OCI-M2 (cell line): ENCODE results near the gene MMP14.
"Not testable (repeated sequence)": the region's sequence is repeated elsewhere in the genome, so short reads cannot be mapped to it uniquely, and the experiment has no call there.

Experiments
- DNase-seq: peaks from one replicate; lab custom pipeline; 2025; ENCODE audit not compliant: unreplicated experiment; lab: John Stamatoyannopoulos, UW

MMP14 gene

DNA sequence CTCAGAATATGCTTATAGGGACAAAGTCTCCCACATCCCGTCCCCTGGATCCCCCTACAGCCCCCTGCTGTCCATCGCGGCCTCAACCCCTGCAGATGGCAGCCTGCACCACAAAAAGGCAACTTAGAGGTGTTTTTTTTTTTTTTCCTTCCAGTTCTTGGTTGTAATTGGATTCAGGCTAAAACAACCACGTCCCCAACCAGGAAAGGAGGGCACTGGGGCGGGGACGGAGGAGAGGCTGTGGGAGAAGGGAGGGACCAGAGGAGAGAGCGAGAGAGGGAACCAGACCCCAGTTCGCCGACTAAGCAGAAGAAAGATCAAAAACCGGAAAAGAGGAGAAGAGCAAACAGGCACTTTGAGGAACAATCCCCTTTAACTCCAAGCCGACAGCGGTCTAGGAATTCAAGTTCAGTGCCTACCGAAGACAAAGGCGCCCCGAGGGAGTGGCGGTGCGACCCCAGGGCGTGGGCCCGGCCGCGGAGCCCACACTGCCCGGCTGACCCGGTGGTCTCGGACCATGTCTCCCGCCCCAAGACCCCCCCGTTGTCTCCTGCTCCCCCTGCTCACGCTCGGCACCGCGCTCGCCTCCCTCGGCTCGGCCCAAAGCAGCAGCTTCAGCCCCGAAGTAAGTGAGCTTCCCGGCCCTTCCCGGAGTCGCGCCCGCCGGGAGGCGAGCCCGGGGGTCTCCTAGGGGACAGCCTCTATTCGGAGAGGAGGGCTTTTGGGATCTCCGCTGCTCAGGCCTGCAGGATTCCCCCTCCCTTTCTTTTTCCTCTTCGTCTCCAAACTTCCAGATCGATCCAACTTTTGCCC is at the start of gene MMP14:
TSS of gene MMP14 (plus strand) at position 285 of the 813 bp plus-strand sequence. CDS start at position 518, 233 bp downstream.
- DNase-seq: no peak

DNA sequence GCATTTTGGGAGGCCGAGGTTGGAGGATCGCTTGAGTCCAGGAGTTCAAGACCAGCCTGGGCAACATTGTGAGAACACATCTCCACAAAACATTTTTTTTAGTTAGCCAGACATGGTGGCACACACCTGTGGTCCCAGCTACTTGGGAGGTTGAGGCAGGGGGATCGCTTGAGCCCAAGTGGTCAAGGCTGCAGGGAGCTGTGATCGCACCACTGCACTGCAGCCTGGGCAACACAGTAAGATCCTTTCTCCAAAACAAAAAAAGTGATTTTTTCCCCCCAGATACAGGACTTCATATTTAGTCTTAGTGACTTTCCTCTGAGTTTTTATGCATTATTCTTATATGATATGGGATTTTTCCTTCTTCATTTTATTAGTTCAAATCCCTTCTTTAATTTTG is 49.7 kb upstream of the MMP14 start:
- DNase-seq: no peak

DNA sequence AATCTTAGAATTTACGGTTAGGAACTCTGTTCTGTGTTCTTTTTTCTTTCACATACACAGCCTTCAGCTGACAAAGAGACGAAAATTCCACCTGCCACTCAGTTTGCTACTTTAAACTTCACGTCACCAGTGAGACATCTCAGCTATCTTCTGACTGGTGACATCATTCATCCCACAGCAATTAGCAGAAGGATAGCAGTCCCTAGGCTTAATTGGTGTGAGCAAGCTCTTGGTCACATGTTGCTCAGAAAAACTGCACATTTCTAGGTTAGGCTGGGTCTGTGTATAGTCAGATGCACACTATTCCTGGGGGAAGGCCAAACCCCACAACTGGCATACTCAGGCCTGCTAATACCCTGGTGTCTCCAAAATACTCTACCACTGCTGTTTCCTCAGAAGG is 45.1 kb upstream of the MMP14 start:
- no peak for DNase-seq

DNA sequence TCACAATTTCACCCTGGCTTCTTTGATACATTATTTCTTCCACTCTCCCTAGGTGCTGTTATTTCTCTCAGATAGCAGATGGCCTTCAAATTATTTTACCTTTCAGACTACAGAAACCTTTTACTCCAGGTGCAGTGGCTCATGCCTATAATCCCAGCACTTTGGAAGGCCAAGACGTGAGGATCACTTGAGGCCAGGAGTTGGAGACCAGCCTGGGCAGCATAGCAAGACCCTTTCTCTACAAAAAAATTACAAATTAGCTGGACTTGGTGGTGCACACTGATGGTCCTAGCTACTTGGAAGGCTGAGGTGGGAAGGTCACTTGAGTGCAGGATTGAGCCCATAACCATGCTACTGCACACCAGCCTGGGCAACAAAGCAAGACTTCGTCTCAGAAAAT is 44.2 kb upstream of the MMP14 start:
- DNase-seq: no peak

DNA sequence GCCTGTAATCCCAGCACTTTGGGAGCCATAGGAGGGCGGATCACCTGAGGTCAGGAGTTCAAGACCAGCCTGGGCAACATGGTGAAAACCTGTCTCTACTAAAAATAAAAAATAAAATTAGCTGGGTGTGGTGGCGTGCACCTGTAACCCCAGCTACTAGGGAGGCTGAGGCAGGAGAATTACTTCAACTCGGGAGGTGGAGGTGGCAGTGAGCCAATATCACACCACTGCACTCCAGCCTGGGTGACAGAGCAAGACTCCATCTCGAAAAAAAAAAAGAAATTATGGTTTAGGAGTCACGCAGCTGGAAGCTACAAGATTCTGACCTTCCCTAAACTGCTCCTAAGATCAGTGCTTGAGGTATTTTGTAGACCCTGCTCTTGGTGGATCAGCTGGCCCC is 42.8 kb upstream of the MMP14 start:
- not testable (repeated sequence) for DNase-seq

DNA sequence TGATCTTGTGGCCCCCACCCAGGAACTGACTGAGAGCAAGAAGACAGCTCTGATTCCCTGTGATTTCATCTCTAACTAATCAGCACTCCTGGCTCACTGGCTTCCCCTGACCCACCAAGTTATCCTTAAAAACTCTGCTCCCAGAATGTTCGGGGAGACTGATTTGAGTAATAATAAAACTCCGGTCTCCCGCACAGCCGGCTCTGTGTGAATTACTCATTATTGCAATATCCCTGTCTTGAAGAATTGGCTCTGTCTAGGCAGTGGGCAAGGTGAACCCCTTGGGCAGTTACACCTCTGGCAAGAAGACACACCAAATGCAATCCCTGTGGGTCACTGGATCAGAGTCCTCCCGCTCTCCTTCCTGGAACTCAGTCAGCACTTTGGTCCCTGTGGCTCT is 42.4 kb upstream of the MMP14 start:
- DNase-seq: no peak

DNA sequence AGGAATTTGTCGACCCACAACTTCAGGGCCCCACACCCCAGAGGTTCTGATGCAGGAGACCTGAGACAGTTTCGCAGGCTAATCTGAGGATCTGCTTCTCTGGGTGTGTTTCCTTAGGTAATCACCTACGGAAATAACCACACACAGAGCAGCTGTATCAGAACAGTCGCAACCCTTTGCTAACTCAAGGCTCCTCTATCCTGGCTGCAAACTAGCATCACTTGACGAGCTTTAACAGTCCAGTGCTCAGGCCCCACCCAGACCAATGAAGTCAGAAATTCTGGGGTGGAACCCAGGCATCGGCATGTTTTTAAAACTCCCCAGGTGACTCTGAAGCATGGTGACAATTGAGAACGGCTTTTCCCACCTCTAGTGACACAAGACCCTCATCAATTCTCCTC is 41.8 kb upstream of the MMP14 start:
- DNase-seq: no peak

DNA sequence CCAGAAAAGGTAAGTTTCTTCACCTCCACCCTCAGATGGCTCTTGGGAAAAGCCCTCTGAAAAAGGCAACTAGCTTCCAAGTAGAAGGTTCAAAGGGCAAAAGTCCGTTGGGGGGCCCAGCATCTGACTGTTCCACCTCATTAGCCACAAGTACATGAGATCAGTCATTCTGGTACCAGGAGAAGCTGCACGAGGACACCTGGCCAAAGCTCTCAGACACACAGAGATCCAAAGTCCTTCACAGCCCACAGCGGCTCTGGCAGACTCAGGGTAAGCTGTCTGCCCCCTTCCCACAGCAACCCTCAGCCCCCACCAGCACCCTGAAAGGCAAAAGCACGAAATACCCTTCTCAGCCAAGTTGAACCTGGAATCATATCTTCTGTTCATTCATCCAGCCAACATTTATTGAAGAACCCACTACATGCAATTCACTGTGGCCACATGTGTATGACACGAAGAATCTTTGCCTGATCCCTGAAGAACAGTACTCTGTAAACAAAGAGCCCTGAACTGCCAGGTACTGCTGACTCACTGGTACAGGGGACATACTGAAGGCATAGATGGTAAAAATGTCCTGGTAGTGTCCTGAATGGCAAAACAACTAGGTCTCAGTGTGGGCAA is 40.2 kb upstream of the MMP14 start:
- DNase-seq: no peak

DNA sequence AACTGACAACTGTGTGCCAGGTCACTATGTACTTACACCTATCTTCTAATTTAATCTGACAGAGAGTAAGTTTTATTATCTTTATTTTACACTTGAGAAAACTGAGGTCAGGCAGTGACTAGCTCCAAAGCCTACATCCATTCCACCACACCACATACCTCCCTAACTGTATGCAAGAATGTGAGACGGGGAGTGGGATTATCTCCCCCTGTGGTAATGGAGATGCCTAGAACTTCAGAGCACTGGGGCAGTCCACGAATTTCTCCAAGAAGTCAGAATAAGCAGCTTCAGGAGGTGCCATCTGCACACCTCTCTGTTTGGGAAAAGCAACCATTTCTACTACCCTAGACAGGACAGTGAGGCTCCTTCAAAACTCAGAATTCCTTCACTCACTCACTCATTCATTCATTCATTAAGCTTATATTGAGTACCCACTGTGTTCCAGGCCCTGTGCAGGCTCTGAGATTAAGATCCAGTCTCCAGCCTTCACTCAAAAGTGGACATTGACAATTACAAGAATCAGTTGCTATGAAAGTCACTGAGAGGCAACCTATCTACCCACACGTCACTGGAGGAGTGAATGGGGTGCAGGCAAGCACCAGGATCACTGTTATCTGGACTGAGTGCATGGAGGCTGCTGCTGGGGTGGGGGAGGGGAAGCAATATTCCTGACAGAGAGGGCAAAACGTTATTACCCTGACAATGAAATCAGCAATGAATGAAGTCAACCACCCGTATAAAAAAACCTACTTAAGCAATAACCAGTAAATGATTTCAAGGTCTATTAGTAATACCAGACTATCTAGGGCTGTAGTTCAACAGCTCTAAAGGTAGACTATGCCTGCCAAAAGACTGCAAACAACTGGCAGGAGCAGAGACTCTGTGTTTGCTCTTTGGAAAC is 39.1 kb upstream of the MMP14 start:
- no peak for DNase-seq

DNA sequence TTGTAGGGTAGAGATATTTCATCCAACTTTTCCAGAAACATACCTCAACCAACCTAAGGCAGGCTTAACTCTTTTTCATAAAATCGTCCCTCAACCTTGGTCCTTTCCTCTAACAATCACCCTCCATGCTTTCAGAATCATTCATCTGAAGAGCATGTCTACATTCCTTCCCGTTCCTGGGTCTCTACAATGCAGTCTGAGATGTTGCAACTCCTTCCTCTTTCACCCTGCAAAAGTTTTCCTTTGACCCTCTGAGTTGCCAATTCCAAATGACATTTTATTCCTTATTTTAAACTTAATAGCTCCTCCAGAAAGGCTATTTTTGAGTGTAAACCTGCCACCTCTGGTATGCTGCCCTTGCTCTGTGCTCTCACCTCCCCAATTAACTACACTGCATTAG is 37.9 kb upstream of the MMP14 start:
- DNase-seq: no peak

DNA sequence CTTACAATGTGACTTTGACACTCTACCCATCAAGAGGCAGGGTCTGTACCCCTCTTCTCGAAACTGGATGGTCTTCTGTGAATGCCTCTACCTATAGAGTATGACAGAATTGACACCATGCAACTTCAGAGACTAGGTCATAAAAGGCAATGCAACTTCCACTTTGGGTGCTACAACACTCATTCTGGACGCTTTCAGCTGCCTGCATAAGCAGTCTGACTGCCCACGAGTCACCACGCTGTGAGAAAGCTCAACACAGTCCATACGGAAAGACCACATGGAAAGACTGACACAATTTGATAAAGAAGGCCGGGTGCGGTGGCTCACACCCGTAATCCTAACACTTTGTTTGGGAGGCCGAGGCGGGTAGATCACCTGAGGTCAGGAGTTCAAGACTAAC is 36.0 kb upstream of the MMP14 start:
- no peak for DNase-seq

DNA sequence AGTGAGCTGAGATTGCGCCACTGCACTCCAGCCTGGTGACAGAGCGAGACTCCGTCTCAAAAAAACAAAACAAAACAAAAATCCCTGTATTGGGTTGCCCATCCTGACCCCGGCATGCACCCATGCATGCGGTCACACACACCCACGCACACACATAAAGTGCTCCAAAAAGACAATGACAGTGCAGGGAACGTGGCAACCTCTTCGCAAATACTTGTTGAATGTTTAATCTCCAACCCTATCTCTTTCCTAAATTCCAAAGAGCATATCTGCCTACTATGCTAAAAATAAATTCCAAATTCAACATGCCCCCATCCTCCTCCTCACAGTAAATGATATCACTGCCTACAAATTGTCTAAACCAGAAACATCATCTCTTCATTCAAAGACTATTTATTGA is 34.7 kb upstream of the MMP14 start:
- no peak for DNase-seq

DNA sequence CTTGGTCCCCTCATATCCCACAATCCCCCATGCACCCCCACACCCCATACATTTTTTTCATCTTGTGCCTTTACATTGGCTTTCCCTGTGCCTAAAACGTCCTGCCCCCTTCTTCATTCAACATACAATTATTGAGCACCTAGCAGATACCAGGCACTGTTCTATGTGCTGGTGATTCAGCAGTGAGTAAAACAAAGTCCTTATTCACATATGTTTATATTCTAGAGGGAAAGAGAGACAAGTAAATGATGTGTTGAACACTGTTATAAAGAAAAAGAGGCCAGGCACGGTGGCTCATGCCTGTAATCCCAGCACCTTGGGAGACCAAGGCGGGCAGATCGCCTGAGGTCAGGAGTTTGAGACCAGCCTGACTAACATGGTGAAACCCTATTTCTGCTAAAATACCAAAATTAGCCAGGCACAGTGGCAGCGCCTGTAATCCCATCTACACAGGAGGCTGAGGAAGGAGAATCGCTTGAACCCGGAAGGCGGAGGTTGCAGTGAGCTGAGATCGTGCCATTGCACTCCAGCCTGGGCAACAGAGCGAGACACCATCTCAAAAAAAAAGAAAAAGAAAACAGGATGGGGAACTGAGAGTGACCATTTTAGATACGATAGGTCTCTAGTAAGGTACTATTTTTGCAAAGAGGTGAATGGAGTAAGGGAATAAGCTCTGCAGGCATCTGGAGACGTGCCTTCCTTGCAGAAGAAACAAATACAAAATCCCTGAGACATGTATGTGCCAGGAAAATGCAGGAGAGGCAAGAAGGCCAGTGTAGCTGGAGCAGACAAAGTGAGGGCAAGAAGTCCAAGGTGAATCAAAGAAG is 33.3 kb upstream of the MMP14 start:
- no peak for DNase-seq

DNA sequence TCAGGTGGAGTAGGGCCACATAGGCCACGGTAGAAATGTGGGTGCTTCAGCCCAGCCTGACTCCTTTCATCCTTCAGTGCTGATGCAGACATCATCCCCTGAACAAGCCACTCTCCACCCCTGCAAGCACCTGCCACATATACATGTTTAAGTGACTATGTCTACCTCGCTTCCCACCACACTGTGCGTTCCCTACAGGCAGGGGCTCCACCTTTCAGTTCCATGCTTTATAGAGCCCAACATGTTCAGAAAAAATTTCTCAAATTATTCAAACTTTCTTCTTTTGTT is 32.8 kb upstream of the MMP14 start:
- no peak for DNase-seq

DNA sequence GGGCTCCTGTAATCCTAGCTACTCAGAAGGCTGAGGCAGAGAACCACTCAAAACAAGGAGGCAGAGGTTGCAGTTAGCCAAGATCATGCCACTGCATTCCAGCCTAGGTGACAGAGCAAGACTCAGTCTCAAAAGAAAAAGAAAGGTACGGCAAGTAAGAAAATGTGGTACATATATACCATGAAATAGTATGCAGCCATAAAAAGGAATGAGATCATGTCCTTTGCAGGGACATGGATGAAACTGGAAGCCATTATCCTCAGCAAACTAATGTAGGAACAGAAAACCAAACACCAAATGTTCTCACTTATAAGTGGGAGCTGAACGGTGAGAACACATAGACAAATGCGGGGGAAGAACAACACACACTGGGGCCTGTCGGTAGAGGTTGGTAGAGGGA is 31.1 kb upstream of the MMP14 start:
- not testable (repeated sequence) for DNase-seq

DNA sequence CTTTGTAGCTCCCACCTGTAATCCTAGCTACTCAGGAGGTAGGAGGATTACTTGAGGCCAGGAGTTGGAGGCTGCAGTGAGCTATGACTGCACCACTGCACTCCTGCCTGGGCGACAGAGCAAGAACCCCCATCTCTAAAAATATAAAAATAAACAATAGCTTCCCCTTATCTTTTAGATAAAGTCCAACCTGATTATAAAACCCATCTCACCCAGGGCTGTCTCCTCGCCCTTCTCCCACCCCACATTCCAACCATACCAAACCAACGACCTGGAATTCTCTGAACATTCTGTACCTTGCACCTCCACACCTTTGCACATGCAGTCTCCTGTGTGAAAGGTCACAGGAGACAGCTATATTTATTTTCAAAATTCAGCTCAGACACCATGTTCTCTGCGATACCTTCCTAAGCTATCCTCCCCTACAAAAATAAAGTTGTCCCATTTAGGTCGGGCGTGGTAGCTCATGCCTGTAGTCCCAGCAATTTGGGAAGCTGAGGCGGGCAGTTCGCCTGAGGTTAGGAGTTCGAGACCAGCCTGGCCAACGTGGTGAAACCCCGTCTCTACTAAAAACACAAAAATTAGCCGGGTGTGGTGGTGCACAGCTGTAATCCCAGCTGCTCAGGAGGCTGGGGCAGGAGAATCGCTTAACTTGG is 28.8 kb upstream of the MMP14 start:
- DNase-seq: no peak

DNA sequence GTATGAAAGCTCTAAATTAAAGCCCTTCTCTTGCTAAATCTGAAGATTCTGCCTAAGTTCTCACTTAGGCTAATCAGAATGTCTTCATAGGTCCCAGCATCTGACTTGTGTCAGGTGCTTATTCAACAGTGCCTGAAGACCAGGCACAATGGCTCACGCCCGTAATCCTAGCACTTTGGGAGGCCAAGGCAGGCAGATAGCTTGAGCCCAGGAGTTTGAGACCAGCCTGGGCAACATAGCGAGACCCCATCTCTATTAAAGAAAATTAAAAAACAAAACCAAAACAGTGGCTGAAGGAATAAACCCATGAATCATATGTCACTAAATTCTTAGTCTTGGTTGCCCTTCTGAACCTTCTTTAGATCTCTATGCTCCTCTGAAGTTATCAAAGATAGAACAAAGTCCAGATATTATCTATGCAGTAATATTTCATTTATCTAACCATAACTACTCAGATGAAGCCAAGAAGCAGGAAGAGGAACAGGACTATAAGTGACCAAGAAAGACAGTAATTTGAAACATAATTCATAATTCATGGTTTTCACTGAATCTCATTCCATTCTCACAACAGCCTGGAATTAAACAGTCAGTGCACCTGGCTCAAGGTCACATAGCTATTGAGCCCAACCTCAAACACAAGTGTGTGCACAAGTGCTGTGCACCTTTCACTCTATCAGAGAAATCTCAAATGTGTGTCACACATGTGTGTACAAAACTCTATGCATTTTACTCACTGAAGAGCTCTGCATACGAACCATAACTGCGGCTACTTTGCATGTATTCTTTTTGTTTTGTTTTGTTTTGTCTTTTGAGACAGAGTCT is 27.8 kb upstream of the MMP14 start:
- DNase-seq: no peak

DNA sequence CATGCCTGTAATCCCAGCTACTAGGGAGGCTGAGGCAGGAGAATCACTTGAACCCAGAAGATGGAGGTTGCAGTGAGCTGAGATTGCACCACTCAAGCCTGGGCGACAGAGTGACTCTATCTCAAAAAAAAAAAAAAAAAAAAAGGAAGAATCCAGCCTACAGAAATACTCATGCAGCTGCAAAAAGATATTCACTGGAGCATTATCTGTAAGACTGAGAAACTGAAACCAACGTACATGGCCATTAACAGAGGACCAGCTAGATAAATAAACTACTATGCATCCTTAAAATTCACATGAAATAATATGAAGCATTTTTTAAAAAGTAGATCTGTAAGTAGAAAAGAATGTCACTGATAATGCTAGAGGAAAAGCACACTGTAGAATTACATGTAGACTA is 24.7 kb upstream of the MMP14 start:
- DNase-seq: no peak

DNA sequence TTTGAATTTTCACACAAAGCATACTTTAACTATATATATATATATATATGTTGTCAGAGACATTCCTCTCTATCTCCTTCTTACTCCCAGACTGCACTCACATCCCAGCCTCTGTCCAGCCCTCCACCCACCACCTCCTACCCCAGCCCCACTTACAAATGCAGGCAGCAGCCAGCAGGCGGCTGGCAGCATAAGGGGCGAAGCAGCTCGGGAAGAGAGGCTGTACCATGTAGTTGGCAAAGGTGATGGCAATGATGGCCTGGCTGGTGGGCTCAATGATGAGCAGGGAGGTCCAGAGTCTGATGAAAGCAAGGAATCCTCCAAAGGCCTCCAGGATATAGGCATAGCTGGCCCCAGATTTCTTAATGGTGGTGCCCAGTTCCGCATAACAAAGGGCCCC is 23.6 kb upstream of the MMP14 start:
- DNase-seq: no peak

DNA sequence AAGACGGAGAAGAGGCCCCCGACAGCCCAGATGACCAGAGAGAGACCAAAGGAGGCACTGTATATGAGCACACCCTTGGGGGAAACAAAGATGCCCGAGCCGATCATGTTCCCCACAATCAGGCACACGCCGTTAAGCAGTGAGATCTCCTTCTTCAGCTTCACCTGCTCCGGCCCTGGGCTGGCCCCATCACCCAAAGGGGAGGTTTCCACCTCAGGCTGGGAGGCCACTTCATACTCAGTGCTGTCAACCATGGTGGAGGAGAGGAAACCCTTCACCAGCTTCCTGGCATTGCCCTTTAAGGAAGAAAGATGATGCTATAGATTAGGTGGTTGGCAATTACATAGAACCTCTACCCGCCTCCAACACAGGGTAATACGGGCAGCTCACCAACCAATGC is 23.2 kb upstream of the MMP14 start:
- no peak for DNase-seq
